Measurements from ENCODE around the gene RBMS2. TPM values are rescaled to one million over a fixed set of nuclear protein-coding genes. Genes with fewer than 3 reads are reported as not detected.
A peak's percentile ranks its signal among the peaks of the same experiment; 100 is the strongest.

Gene RBMS2
- total and polyA plus RNA-seq, 9 of the 15 experiments (the other 6 are each of a cell fraction or from before 2014, with no cell fraction given) = 0.08 to 10.5 (median 0.31) TPM

DNA sequence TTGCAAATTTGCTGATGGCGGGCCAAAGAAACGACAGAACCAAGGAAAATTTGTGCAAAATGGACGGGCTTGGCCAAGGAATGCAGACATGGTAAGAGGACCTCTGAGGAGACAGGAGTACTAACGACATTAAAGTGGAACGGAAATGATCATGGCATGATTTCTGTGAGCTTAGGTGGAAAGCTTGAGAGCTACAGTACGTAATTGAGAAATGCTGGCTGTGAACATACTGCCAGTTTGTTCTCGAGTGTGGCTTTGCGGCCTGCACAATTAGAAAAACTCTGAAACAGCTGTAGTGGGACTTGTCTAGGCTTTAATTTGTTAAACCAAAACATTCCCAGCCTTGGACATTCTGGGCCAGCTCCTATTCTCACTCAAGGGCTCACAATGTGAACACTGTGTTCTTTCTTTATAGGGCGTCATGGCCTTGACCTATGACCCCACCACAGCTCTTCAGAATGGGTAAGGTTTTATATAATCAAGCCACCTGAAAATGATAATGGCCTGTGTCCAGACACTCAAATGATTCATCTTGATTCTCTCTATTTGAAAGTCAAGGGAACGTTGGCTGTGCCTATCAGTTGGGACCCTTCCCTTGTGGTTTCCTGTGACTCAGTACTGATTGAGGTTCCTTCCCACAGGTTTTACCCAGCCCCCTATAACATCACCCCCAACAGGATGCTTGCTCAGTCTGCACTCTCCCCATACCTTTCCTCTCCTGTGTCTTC is 60.0 kb downstream of the RBMS2 start (continued):
- TF ChIP-seq, protein P1, sequence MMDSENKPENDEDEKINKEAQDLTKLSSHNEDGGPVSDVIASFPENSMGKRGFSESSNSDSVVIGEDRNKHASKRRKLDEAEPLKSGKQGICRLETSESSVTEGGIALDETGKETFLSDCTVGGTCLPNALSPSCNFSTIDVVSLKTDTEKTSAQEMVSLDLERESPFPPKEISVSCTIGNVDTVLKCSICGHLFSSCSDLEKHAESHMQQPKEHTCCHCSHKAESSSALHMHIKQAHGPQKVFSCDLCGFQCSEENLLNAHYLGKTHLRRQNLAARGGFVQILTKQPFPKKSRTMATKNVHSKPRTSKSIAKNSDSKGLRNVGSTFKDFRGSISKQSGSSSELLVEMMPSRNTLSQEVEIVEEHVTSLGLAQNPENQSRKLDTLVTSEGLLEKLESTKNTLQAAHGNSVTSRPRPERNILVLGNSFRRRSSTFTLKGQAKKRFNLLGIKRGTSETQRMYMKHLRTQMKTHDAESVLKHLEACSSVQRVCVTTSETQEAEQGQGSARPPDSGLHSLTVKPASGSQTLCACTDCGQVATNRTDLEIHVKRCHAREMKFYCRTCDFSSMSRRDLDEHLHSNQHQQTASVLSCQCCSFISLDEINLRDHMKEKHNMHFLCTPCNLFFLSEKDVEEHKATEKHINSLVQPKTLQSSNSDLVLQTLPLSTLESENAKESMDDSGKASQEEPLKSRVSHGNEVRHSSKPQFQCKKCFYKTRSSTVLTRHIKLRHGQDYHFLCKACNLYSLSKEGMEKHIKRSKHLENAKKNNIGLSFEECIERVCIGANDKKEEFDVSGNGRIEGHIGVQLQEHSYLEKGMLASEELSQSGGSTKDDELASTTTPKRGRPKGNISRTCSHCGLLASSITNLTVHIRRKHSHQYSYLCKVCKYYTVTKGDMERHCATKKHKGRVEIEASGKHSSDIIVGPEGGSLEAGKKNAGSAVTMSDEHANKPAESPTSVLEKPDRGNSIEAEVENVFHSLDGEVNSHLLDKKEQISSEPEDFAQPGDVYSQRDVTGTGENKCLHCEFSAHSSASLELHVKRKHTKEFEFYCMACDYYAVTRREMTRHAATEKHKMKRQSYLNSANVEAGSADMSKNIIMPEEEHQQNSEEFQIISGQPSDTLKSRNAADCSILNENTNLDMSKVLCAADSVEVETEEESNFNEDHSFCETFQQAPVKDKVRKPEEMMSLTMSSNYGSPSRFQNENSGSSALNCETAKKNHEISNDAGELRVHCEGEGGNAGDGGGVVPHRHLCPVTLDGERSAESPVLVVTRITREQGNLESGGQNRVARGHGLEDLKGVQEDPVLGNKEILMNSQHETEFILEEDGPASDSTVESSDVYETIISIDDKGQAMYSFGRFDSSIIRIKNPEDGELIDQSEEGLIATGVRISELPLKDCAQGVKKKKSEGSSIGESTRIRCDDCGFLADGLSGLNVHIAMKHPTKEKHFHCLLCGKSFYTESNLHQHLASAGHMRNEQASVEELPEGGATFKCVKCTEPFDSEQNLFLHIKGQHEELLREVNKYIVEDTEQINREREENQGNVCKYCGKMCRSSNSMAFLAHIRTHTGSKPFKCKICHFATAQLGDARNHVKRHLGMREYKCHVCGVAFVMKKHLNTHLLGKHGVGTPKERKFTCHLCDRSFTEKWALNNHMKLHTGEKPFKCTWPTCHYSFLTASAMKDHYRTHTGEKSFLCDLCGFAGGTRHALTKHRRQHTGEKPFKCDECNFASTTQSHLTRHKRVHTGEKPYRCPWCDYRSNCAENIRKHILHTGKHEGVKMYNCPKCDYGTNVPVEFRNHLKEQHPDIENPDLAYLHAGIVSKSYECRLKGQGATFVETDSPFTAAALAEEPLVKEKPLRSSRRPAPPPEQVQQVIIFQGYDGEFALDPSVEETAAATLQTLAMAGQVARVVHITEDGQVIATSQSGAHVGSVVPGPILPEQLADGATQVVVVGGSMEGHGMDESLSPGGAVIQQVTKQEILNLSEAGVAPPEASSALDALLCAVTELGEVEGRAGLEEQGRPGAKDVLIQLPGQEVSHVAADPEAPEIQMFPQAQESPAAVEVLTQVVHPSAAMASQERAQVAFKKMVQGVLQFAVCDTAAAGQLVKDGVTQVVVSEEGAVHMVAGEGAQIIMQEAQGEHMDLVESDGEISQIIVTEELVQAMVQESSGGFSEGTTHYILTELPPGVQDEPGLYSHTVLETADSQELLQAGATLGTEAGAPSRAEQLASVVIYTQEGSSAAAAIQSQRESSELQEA (IDR thresholded peaks at IDR 0.05; ENCODE audit: low read depth) = no peak
- TF ChIP-seq GTF2F1 (IDR thresholded peaks at IDR 0.05; ENCODE audit: low read depth, low read length) (no peak), MTA3 (IDR thresholded peaks at IDR 0.05; ENCODE audit: borderline replicate concordance) (no peak), SMC3 (conservative IDR thresholded peaks at IDR 0.05; ENCODE audit: insufficient read depth, low read depth, low read length) (no peak), PHF8 (IDR thresholded peaks at IDR 0.05; ENCODE audit: borderline replicate concordance, low read length) (no peak), TBL1XR1 (IDR thresholded peaks at IDR 0.05; ENCODE audit: low read length in 2 of 2) (0 out of 4 replicates have a peak, but pooled peaks of 1 of the 2 experiments have one; percentile 26), TSC22D4 (tag; IDR thresholded peaks at IDR 0.05) (no peak), TEAD2 (tag; IDR thresholded peaks at IDR 0.05) (no peak), SRSF3 (IDR thresholded peaks at IDR 0.05; ENCODE audit: insufficient read depth, low read length) (no peak), ZFX (CRISPR knock-in tag; IDR thresholded peaks at IDR 0.05) (no peak), DDX20 (tag; IDR thresholded peaks at IDR 0.05; ENCODE audit: low read depth) (no peak), CREB3 (tag; conservative IDR thresholded peaks at IDR 0.05; ENCODE audit: low read depth) (no peak), CREB1 (IDR thresholded peaks at IDR 0.05) (no peak), CREB1 (CRISPR knock-in tag; IDR thresholded peaks at IDR 0.05) (no peak), GTF2A2 (tag; IDR thresholded peaks at IDR 0.05) (no peak)
- TF ChIP-seq, protein P2, sequence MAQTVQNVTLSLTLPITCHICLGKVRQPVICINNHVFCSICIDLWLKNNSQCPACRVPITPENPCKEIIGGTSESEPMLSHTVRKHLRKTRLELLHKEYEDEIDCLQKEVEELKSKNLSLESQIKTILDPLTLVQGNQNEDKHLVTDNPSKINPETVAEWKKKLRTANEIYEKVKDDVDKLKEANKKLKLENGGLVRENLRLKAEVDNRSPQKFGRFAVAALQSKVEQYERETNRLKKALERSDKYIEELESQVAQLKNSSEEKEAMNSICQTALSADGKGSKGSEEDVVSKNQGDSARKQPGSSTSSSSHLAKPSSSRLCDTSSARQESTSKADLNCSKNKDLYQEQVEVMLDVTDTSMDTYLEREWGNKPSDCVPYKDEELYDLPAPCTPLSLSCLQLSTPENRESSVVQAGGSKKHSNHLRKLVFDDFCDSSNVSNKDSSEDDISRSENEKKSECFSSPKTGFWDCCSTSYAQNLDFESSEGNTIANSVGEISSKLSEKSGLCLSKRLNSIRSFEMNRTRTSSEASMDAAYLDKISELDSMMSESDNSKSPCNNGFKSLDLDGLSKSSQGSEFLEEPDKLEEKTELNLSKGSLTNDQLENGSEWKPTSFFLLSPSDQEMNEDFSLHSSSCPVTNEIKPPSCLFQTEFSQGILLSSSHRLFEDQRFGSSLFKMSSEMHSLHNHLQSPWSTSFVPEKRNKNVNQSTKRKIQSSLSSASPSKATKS (CRISPR knock-in tag; IDR thresholded peaks at IDR 0.05) = no peak

Data from K562 (cell line).